SK-N-SH (cell line): ENCODE data around the gene LSM14B. TPM values are rescaled to one million over a fixed set of nuclear protein-coding genes. Genes with fewer than 3 reads are reported as not detected.

Experiments
- CTCF ChIA-PET: fragments of 300-600, 350-600 bp; formaldehyde crosslinking; extraction: SDS; loops from one replicate; lab custom pipeline; 2021; lab: Yijun Ruan, JAX
- POLR2A ChIA-PET: fragments of 350-600 bp; sonication (Branson Sonifier 250); formaldehyde crosslinking; extraction: SDS; loops from one replicate; lab custom pipeline; 2020; ENCODE audit warnings: antibody characterized with exemption, inconsistent platforms; lab: Yijun Ruan, JAX
- DNase-seq: peaks from one replicate; pipeline ENCODE4 v3.0.0; 2012
- H2AFZ ChIP-seq: fragments of 200-600 bp; sonication (generic); 2 replicates; pipeline ENCODE4 v1.8.1; 2016; ENCODE audit warnings: antibody characterized with exemption, mild to moderate bottlenecking, low read depth
- H3F3A ChIP-seq: fragments of 200-600 bp; sonication (generic); replicated peaks from 2 replicates; pipeline ENCODE3; 2016; ENCODE audit warnings: antibody characterized with exemption, mild to moderate bottlenecking; ENCODE audit not compliant: insufficient read depth
- H3K27ac ChIP-seq, 2 experiments: fragments of 200-500 bp in 1 of 2; fragments of 200-600 bp in 1 of 2; sonication (Bioruptor generic) in 1 of 2; sonication (generic), shearing (Covaris generic) in 1 of 2; 2 replicates each; pipeline versions ENCODE4 v1.5.1 to v1.6.1; 2014 to 2016; ENCODE audit warnings: low read depth in 2 of 2, inconsistent platforms in 1 of 2, low read length in 1 of 2, mild to moderate bottlenecking in 1 of 2, mixed read lengths in 1 of 2
- H3K27me3 ChIP-seq: fragments of 200-600 bp; sonication (generic), shearing (Covaris generic); 2 replicates; pipeline ENCODE4 v1.6.1; 2016; ENCODE audit warnings: mixed run types; ENCODE audit not compliant: insufficient read depth
- H3K36me3 ChIP-seq, 2 experiments: fragments of 200-500 bp in 1 of 2; fragments of 200-600 bp in 1 of 2; sonication (Bioruptor generic) in 1 of 2; sonication (generic) in 1 of 2; replicated peaks in 1 of 2; 2 replicates each; pipeline versions ENCODE3 to v1.5.1; 2014 to 2016; ENCODE audit warnings: low read length in 1 of 2, mild to moderate bottlenecking in 1 of 2; ENCODE audit not compliant: insufficient read depth in 2 of 2, control insufficient read depth in 1 of 2
- H3K4me1 ChIP-seq, 2 experiments: fragments of 200-500 bp in 1 of 2; fragments of 200-600 bp in 1 of 2; sonication (Bioruptor generic) in 1 of 2; sonication (generic), shearing (Covaris generic) in 1 of 2; 2 replicates each; pipeline versions ENCODE4 v1.5.1 to v1.6.1; 2014 to 2016; ENCODE audit warnings: low read depth in 1 of 2, low read length in 1 of 2, mixed run types in 1 of 2; ENCODE audit not compliant: insufficient read depth in 2 of 2, control insufficient read depth in 1 of 2
- H3K4me2 ChIP-seq: fragments of 200-600 bp; sonication (generic), shearing (Covaris generic); 2 replicates; pipeline ENCODE4 v1.6.1; 2017; ENCODE audit warnings: mixed run types
- H3K4me3 ChIP-seq, 2 experiments: fragments of 200-500 bp in 1 of 2; fragments of 200-600 bp in 1 of 2; sonication (Bioruptor generic) in 1 of 2; sonication (generic), shearing (Covaris generic) in 1 of 2; 2 replicates each; pipeline versions ENCODE4 v1.5.1 to v1.8.1; 2014 to 2016; ENCODE audit warnings: low read depth in 2 of 2, inconsistent platforms in 1 of 2, low read length in 1 of 2, mild to moderate bottlenecking in 1 of 2, mixed read lengths in 1 of 2, moderate library complexity in 1 of 2
- H3K79me2 ChIP-seq: fragments of 200-600 bp; sonication (generic); 2 replicates; pipeline ENCODE4 v1.8.1; 2017; ENCODE audit warnings: mild to moderate bottlenecking; ENCODE audit not compliant: insufficient read depth
- H3K9ac ChIP-seq: fragments of 200-600 bp; sonication (generic); 2 replicates; pipeline ENCODE4 v1.6.1; 2017; ENCODE audit warnings: mixed run types
- H3K9me2 ChIP-seq: fragments of 200-600 bp; sonication (generic); 2 replicates; pipeline ENCODE4 v1.6.1; 2017; ENCODE audit warnings: mixed run types
- H3K9me3 ChIP-seq: fragments of 200-600 bp; sonication (generic); 2 replicates; pipeline ENCODE4 v1.6.1; 2017; ENCODE audit warnings: mixed run types, mild to moderate bottlenecking, moderate library complexity
- H4K20me1 ChIP-seq: fragments of 200-600 bp; sonication (generic); 2 replicates; pipeline ENCODE4 v1.6.1; 2017; ENCODE audit warnings: mild to moderate bottlenecking, mixed run types; ENCODE audit not compliant: insufficient read depth
- CHD2 ChIP-seq: fragments of 150-350 bp; IDR thresholded peaks from 2 replicates; pipeline ENCODE4 v1.6.1; 2018; ENCODE audit warnings: low read length; ENCODE audit not compliant: partially characterized antibody
- ELF1 ChIP-seq: IDR thresholded peaks from 2 replicates; pipeline ENCODE4 v1.4.0; 2012
- EP300 ChIP-seq, 2 experiments: IDR thresholded peaks; 2 replicates each; pipeline versions ENCODE4 v1.4.0 to v1.6.1; 2012; ENCODE audit warnings: borderline replicate concordance in 1 of 2, low read depth in 1 of 2, low read length in 1 of 2
- FOSL2 ChIP-seq: IDR thresholded peaks from 2 replicates; pipeline ENCODE4 v1.4.0; 2012; ENCODE audit warnings: low read depth, mild to moderate bottlenecking, moderate library complexity, borderline replicate concordance
- FOXM1 ChIP-seq: IDR thresholded peaks from 2 replicates; pipeline ENCODE4 v1.4.0; 2012; ENCODE audit warnings: low read depth, mild to moderate bottlenecking
- NFIC ChIP-seq: IDR thresholded peaks from 2 replicates; pipeline ENCODE4 v1.4.0; 2012; ENCODE audit warnings: borderline replicate concordance
- RFX5 ChIP-seq: IDR thresholded peaks from 2 replicates; pipeline ENCODE4 v1.6.1; 2012; ENCODE audit warnings: mild to moderate bottlenecking, improper control_type of control experiment, low read length
- RXRA ChIP-seq: IDR thresholded peaks from 2 replicates; pipeline ENCODE4 v1.4.0; 2012; ENCODE audit warnings: low read depth, mild to moderate bottlenecking, borderline replicate concordance
- TCF12 ChIP-seq: IDR thresholded peaks from 2 replicates; pipeline ENCODE4 v1.4.0; 2012
- TEAD4 ChIP-seq: IDR thresholded peaks from 2 replicates; pipeline ENCODE4 v1.4.0; 2012; ENCODE audit warnings: mild to moderate bottlenecking, borderline replicate concordance; ENCODE audit not compliant: insufficient read depth
- WGBS: methylation state at CpG from one replicate; pipeline ENCODE4 v1.1.6; 2017; ENCODE audit warnings: low lambda C conversion rate; 5-methylcytosine and 5-hydroxymethylcytosine counted together
- polyA plus RNA-seq, 3 experiments: library from polyadenylated mRNA; depleted of rRNA; stranded (reverse); fragments of >200 nt; gene quantifications; 2 replicates each; pipeline ENCODE4 v1.2.3, GENCODE V29; 2012
- TF ChIP-seq, protein P1 (sequence below): fragments of 150-350 bp; IDR thresholded peaks from 2 replicates; pipeline ENCODE4 v1.6.1; 2016; ENCODE audit warnings: mild to moderate bottlenecking, low read depth, low read length
- TF ChIP-seq, protein P2 (sequence below): IDR thresholded peaks from 2 replicates; pipeline ENCODE4 v1.4.0; 2012; ENCODE audit warnings: low read depth, borderline replicate concordance
- TF ChIP-seq, protein P3 (sequence below): IDR thresholded peaks from 2 replicates; pipeline ENCODE4 v1.4.0; 2012; ENCODE audit warnings: low read depth
- TF ChIP-seq, protein P4 (sequence below): fragments of 150-350 bp; IDR thresholded peaks from 2 replicates; pipeline ENCODE4 v1.6.1; 2017; ENCODE audit warnings: antibody characterized with exemption, low read length, low read depth, borderline replicate concordance
- TF ChIP-seq, protein P5 (sequence below): IDR thresholded peaks from 2 replicates; pipeline ENCODE4; 2012
- TF ChIP-seq, protein P6 (sequence below): IDR thresholded peaks from 2 replicates; pipeline ENCODE4 v1.4.0; 2012; ENCODE audit warnings: low read depth, borderline replicate concordance

The LSM14B gene
- polyA plus RNA-seq, 1 of the 3 experiments (the other 2 are of a cell fraction), result 64.6 TPM

DNA sequence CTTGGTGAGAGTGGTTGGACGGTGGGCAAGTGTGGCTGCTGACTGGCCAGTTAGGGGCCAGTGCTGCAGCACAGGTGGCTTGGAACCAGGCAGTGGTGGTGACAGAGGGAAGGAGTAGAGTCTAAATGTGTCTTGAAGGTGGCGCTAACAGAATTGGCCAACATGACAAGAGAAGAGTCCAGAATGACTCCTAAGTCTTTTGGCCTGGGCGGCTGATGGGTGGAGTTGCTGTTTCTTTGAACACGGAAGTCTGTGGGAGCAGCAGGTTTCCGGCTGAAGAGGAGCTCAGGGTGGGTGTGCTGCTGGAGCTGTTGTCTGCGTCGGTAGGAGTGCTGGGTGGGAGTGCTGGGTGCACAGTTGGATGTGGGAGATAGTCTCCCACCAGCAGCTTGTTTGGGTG, 10.1 kb downstream of the LSM14B start (continued):
- TF ChIP-seq, protein P1, sequence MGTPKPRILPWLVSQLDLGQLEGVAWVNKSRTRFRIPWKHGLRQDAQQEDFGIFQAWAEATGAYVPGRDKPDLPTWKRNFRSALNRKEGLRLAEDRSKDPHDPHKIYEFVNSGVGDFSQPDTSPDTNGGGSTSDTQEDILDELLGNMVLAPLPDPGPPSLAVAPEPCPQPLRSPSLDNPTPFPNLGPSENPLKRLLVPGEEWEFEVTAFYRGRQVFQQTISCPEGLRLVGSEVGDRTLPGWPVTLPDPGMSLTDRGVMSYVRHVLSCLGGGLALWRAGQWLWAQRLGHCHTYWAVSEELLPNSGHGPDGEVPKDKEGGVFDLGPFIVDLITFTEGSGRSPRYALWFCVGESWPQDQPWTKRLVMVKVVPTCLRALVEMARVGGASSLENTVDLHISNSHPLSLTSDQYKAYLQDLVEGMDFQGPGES, result no peak
- no peak for TF ChIP-seq TCF12

DNA sequence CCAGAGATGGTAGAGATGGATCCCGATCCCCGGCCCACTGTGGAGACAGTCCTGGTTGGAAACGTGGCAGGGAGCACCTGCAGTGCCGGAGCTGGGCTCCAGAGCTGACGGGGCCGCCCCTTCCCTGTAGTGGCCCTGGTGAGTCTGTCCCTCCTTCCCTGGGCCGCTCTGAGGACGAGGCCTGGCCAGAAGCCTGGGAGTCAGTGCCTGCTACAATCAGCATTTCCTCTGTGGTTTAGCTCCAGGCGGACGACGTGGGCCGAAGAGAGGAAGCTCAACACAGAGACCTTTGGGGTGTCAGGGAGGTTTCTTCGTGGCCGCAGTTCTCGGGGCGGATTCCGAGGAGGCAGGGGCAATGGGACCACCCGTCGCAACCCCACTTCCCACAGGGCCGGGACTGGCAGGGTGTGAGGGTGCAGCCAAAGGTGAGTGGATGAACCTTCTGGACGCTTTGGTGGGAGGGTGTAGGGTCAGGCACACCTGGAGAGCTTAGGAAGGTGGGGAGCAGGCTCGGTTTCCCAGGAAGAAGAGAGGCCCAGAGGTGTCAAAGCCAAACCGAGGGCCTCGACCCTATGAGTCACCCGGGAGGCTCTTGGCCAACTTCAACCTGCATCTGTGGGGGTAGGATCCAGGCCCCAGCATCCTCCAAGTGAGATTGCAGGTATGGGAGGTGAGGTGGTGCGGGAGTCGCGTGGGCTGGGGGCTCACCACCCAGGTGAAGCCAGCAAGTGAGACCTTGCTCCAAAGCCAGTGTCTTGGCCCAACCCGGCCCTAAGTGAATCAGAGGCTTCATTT, 11.0 kb downstream of the LSM14B start:
- Histone ChIP-seq H4K20me1 (peaks cover 49% of the 10 kb centered on the region), H3K4me3 (no peak overlapping the region), H3K36me3 (peaks cover 47 to 95% of the 10 kb centered on the region in 2 experiments), H3K9ac (no peak overlapping the region), H3F3A (peaks cover 36% of the 10 kb centered on the region), H3K79me2 (peaks cover 22% of the 10 kb centered on the region; the same call in 1 of the 2 replicates), H3K4me2 (no peak overlapping the region), H2AFZ (no peak overlapping the region), H3K9me3 (no peaks in the 10 kb centered on the region), H3K27ac (no peak overlapping the region), H3K27me3 (no peaks in the 10 kb centered on the region), H3K4me1 (no peaks in the 10 kb centered on the region; a peak in 1 of 4 replicates), H3K9me2 (no peaks in the 10 kb centered on the region)
- CTCF ChIA-PET, result interaction anchor here (0.9 to 11.1 kb wide), 5 partner anchors 9 to 123 kb away, joined by 3 to 130 read pairs (median 4); no protein-coding TSS in a partner anchor
- WGBS, result 85% methylated on average over 21 of the region's 29 CpGs
- TF ChIP-seq FOSL2 (no peak), NFIC (no peak), ELF1 (no peak), RFX5 (no peak), EP300 (IDR thresholded peaks at IDR 0.05; ENCODE audit: borderline replicate concordance in 1 of 2, low read depth in 1 of 2, low read length in 1 of 2) (no peak), FOXM1 (no peak), TEAD4 (no peak), RXRA (no peak), CHD2 (no peak)
- TF ChIP-seq, protein P2, sequence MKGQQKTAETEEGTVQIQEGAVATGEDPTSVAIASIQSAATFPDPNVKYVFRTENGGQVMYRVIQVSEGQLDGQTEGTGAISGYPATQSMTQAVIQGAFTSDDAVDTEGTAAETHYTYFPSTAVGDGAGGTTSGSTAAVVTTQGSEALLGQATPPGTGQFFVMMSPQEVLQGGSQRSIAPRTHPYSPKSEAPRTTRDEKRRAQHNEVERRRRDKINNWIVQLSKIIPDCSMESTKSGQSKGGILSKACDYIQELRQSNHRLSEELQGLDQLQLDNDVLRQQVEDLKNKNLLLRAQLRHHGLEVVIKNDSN, result no peak
- TF ChIP-seq, protein P3, sequence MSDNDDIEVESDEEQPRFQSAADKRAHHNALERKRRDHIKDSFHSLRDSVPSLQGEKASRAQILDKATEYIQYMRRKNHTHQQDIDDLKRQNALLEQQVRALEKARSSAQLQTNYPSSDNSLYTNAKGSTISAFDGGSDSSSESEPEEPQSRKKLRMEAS, result no peak
- TF ChIP-seq, protein P4, sequence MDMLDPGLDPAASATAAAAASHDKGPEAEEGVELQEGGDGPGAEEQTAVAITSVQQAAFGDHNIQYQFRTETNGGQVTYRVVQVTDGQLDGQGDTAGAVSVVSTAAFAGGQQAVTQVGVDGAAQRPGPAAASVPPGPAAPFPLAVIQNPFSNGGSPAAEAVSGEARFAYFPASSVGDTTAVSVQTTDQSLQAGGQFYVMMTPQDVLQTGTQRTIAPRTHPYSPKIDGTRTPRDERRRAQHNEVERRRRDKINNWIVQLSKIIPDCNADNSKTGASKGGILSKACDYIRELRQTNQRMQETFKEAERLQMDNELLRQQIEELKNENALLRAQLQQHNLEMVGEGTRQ, result no peak
- TF ChIP-seq, protein P5, sequence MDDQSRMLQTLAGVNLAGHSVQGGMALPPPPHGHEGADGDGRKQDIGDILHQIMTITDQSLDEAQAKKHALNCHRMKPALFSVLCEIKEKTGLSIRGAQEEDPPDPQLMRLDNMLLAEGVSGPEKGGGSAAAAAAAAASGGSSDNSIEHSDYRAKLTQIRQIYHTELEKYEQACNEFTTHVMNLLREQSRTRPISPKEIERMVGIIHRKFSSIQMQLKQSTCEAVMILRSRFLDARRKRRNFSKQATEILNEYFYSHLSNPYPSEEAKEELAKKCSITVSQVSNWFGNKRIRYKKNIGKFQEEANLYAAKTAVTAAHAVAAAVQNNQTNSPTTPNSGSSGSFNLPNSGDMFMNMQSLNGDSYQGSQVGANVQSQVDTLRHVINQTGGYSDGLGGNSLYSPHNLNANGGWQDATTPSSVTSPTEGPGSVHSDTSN, result no peak
- TF ChIP-seq, protein P1, result no peak
- TF ChIP-seq, protein P6, sequence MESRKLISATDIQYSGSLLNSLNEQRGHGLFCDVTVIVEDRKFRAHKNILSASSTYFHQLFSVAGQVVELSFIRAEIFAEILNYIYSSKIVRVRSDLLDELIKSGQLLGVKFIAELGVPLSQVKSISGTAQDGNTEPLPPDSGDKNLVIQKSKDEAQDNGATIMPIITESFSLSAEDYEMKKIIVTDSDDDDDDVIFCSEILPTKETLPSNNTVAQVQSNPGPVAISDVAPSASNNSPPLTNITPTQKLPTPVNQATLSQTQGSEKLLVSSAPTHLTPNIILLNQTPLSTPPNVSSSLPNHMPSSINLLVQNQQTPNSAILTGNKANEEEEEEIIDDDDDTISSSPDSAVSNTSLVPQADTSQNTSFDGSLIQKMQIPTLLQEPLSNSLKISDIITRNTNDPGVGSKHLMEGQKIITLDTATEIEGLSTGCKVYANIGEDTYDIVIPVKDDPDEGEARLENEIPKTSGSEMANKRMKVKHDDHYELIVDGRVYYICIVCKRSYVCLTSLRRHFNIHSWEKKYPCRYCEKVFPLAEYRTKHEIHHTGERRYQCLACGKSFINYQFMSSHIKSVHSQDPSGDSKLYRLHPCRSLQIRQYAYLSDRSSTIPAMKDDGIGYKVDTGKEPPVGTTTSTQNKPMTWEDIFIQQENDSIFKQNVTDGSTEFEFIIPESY, result no peak
- POLR2A ChIA-PET, result interaction anchor here (1.1 kb wide), 1 partner anchor 122 kb away, joined by 3 read pairs; no protein-coding TSS in a partner anchor
- DNase-seq, result no peak
